GM12878 (cell line): ENCODE results near the gene MYBPC2. TPM values are rescaled to one million over a fixed set of nuclear protein-coding genes. Genes with fewer than 3 reads are reported as not detected.
A peak's percentile ranks its signal among the peaks of the same experiment; 100 is the strongest.

Source experiments
- ATAC-seq: fragments of 200-7000 bp; cut with Tn5 transposase; 3 replicates; pipeline ENCODE4 v1.9.1; 2020; ENCODE audit warnings: mild to moderate bottlenecking, moderate library complexity
- BruUV-seq: library from RNA; stranded (reverse); fragments of 400-500 nt; replicated peaks from 2 replicates; lab custom pipeline; 2021; lab: Mats Ljungman, UMichigan
- CTCF ChIA-PET: fragments of 300-600 bp; sonication (Branson Sonifier 250); formaldehyde crosslinking; extraction: SDS; loops from one replicate; lab custom pipeline; 2021; ENCODE audit warnings: inconsistent platforms; lab: Yijun Ruan, JAX
- POLR2A ChIA-PET: fragments of 350-600 bp; formaldehyde crosslinking; extraction: SDS; loops from one replicate; lab custom pipeline; 2021; ENCODE audit warnings: inconsistent platforms; lab: Charles Lee
- RAD21 ChIA-PET: fragments of 300-600 bp; sonication (Branson Sonifier 250); formaldehyde crosslinking; loops from one replicate; lab custom pipeline; 2023; ENCODE audit warnings: antibody characterized with exemption; ENCODE audit not compliant: unreplicated experiment; lab: Charles Lee
- SMC1A ChIA-PET: fragments of 300-600 bp; sonication (Branson Sonifier 250); formaldehyde crosslinking; loops from one replicate; lab custom pipeline; 2023; ENCODE audit not compliant: unreplicated experiment, uncharacterized antibody; lab: Charles Lee
- DNase-seq: peaks from one replicate; pipeline ENCODE4 v3.0.0-alpha.2; 2011; ENCODE audit warnings: low read depth, low spot score
- FAIRE-seq: peaks from 3 replicates; lab custom pipeline; 2011; peaks lifted over from hg19 to GRCh38; lab: Jason Lieb, UNC
- H2AFZ ChIP-seq: 2 replicates; pipeline ENCODE4 v1.6.0; 2011; ENCODE audit warnings: low read depth, low read length, control low read depth; ENCODE audit not compliant: control insufficient read depth
- H3K27ac ChIP-seq: 2 replicates; pipeline ENCODE4 v1.5.1; 2011; ENCODE audit warnings: control low read depth; ENCODE audit not compliant: control insufficient read depth, insufficient read depth
- H3K27me3 ChIP-seq, 2 experiments: replicated peaks in 1 of 2; 2 replicates each; pipeline versions ENCODE4 v1.6.0 to v1.6.1; 2011; ENCODE audit warnings: low read length in 1 of 2; ENCODE audit not compliant: control insufficient read depth in 2 of 2, insufficient read depth in 2 of 2
- H3K36me3 ChIP-seq, 2 experiments: 2 replicates each; pipeline ENCODE4 v1.5.1; 2011; ENCODE audit warnings: low read length in 1 of 2; ENCODE audit not compliant: control insufficient read depth in 2 of 2, insufficient read depth in 2 of 2
- H3K4me1 ChIP-seq: 2 replicates; pipeline ENCODE4 v1.6.1; 2011; ENCODE audit warnings: mild to moderate bottlenecking, low read length, moderate library complexity, mixed read lengths; ENCODE audit not compliant: control insufficient read depth, insufficient read depth
- H3K4me2 ChIP-seq: 2 replicates; pipeline ENCODE4 v1.6.0; 2011; ENCODE audit warnings: control low read depth; ENCODE audit not compliant: control insufficient read depth, insufficient read depth
- H3K4me3 ChIP-seq: fragments of 200-600 bp; sonication (generic); 2 replicates; pipeline ENCODE4 v1.5.1; 2016
- H3K79me2 ChIP-seq: 2 replicates; pipeline ENCODE4 v1.6.0; 2011; ENCODE audit warnings: low read length; ENCODE audit not compliant: control insufficient read depth, insufficient read depth
- H3K9ac ChIP-seq: 2 replicates; pipeline ENCODE4 v1.8.0; 2011; ENCODE audit warnings: low read length, control low read depth, mixed read lengths; ENCODE audit not compliant: control insufficient read depth, insufficient read depth
- H3K9me3 ChIP-seq: replicated peaks from 3 replicates; pipeline ENCODE4 v1.5.1; 2011; ENCODE audit warnings: mild to moderate bottlenecking, low read length; ENCODE audit not compliant: control insufficient read depth, insufficient read depth
- H4K20me1 ChIP-seq: 2 replicates; pipeline ENCODE4 v1.6.0; 2011; ENCODE audit not compliant: control insufficient read depth, insufficient read depth
- IKZF1 ChIP-seq: fragments of 450-650 bp; conservative IDR thresholded peaks from 2 replicates; pipeline ENCODE4 v1.6.1; 2017; ENCODE audit warnings: antibody characterized with exemption, mild to moderate bottlenecking
- IRF4 ChIP-seq: IDR thresholded peaks from 2 replicates; pipeline ENCODE4 v1.6.1; 2011; ENCODE audit warnings: low read depth, low read length
- NR2F1 ChIP-seq: fragments of 450-650 bp; conservative IDR thresholded peaks from 2 replicates; pipeline ENCODE4 v1.6.1; 2017; ENCODE audit warnings: mild to moderate bottlenecking
- POU2F2 ChIP-seq: IDR thresholded peaks from 3 replicates; pipeline ENCODE4 v1.6.1; 2011; ENCODE audit warnings: low read depth, mild to moderate bottlenecking, low read length, borderline replicate concordance
- SP1 ChIP-seq: IDR thresholded peaks from one replicate; pipeline ENCODE4 v1.6.1; 2011; ENCODE audit warnings: low read depth, low read length
- STAT1 ChIP-seq: fragments of 450-650 bp; conservative IDR thresholded peaks from 2 replicates; pipeline ENCODE4 v1.6.1; 2014; ENCODE audit warnings: antibody characterized with exemption, mild to moderate bottlenecking
- WGBS: methylation state at CpG from one replicate; pipeline ENCODE4 v1.1.6; 2016; ENCODE audit warnings: low lambda C conversion rate; ENCODE audit not compliant: insufficient replicate concordance, insufficient coverage; ENCODE audit errors: missing lambda C conversion rate; 5-methylcytosine and 5-hydroxymethylcytosine counted together
- in situ Hi-C: fragments of 300-500 bp; cut with MboI; formaldehyde crosslinking; loops from 9 replicates; pipeline ENCODE4 v1.14.3; 2018; ENCODE audit warnings: mixed read lengths
- intact Hi-C: fragments of 100-400 bp; cut with micrococcal nuclease; formaldehyde crosslinking; loops from one replicate; pipeline ENCODE4 v1.14.2; 2022; ENCODE audit not compliant: unreplicated experiment
- polyA plus RNA-seq, 11 experiments: library from polyadenylated mRNA; depleted of rRNA in 4 of 11; unstranded in 6 of 11; stranded (reverse) in 5 of 11; fragments of >200 nt; fragmentation: Nextera tagmentation in 4 of 11; fragmentation: Illumina TruSeq in 1 of 11; extraction: Ambion mirVana in 4 of 11; extraction: Trizol in 1 of 11; gene quantifications; 1 replicate in 1 of 11; 2 replicates in 10 of 11; pipeline versions ENCODE4 v1.2.1 to v1.2.3, GENCODE V29; 2011 to 2016; ENCODE audit warnings: inconsistent platforms in 2 of 11, missing spikeins in 2 of 11, low read depth in 1 of 11
- total RNA-seq, 4 experiments: library from RNA; depleted of rRNA in 3 of 4; stranded (reverse); fragments of >200 nt in 3 of 4; fragmentation: Illumina TruSeq in 1 of 4; extraction: Trizol in 1 of 4; gene quantifications; 2 replicates each; pipeline versions ENCODE4 v1.2.1 to v1.2.3, GENCODE V29; 2013 to 2021

Gene MYBPC2
- total and polyA plus RNA-seq, 10 of the 15 experiments (the other 5 are each of a cell fraction or from before 2014, with no cell fraction given): 0.09 to 2.6 (median 0.61) TPM

- in situ Hi-C loops (no loop called here), intact Hi-C loops (no loop called here)
- no peak overlapping the region for H3K4me2 ChIP-seq
- FAIRE-seq (no peak), ATAC-seq (peak; percentile 78), DNase-seq (no peak)
- TF ChIP-seq IKZF1: 0 out of 2 replicates have a peak, but pooled peaks have one; percentile 14
- no peak for TF ChIP-seq SP1
- no peaks in the 10 kb centered on the region for H3K79me2 ChIP-seq
- H3K36me3 ChIP-seq: no peaks in the 10 kb centered on the region
- SMC1A ChIA-PET: interaction anchor here (0.6 kb wide), 1 partner anchor 41 kb away, joined by 3 read pairs; no protein-coding TSS in a partner anchor
- H3K27ac ChIP-seq: no peak overlapping the region
- H3K4me3 ChIP-seq: no peak overlapping the region
- no peaks in the 10 kb centered on the region for H3K4me1 ChIP-seq
- CTCF ChIA-PET: no interaction called here
- no peaks in the 10 kb centered on the region for H4K20me1 ChIP-seq
- H3K27me3 ChIP-seq: no peaks in the 10 kb centered on the region
- no peak overlapping the region for H2AFZ ChIP-seq
- WGBS: 9% methylated on average over 9 of the region's 12 CpGs
- no peaks in the 10 kb centered on the region for H3K9me3 ChIP-seq
- POLR2A ChIA-PET: interaction anchor here (0.6 kb wide), 1 partner anchor 41 kb away, joined by 4 read pairs; no protein-coding TSS in a partner anchor
- RAD21 ChIA-PET: no interaction called here
- no peak overlapping the region for H3K9ac ChIP-seq
- no TSS peak for BruUV-seq
Observed at GRCh38 chr19:50492303-50493052, 59.8 kb downstream of the MYBPC2 start.

GRCh38 chr19:50493171-50493570, 60.5 kb downstream of the MYBPC2 start:
- DNase-seq (no peak), FAIRE-seq (no peak), ATAC-seq (no peak)
- H2AFZ ChIP-seq: no peak overlapping the region
- H3K9me3 ChIP-seq: no peaks in the 10 kb centered on the region
- no TSS peak for BruUV-seq
- 66% methylated on average over 7 of the region's 8 CpGs for WGBS
- in situ Hi-C loops (no loop called here), intact Hi-C loops (no loop called here)
- no peak overlapping the region for H3K27ac ChIP-seq
- no peaks in the 10 kb centered on the region for H4K20me1 ChIP-seq
- no peaks in the 10 kb centered on the region for H3K4me1 ChIP-seq
- ChIA-PET RAD21 (no interaction called here), SMC1A (no interaction called here), CTCF (no interaction called here), POLR2A (no interaction called here)
- H3K9ac ChIP-seq: no peak overlapping the region
- no peaks in the 10 kb centered on the region for H3K79me2 ChIP-seq
- H3K4me2 ChIP-seq: no peak overlapping the region
- TF ChIP-seq STAT1: no peak
- no peak for TF ChIP-seq POU2F2
- no peak for TF ChIP-seq NR2F1
- no peak for TF ChIP-seq IRF4
- no peaks in the 10 kb centered on the region for H3K27me3 ChIP-seq
- no peaks in the 10 kb centered on the region for H3K36me3 ChIP-seq
- H3K4me3 ChIP-seq: no peak overlapping the region
